Epithelial cell of esophagus (primary cell): ENCODE data around the gene UGT2A3.

Experiments used
- DNase-seq: peaks from one replicate; pipeline ENCODE4 v3.0.0; 2010; ENCODE audit warnings: low read depth
- H3K4me3 ChIP-seq: 2 replicates; pipeline ENCODE4 v1.5.1; 2011; ENCODE audit warnings: mild to moderate bottlenecking, low read length, control low read depth
- TF ChIP-seq, protein P1 (sequence below): IDR thresholded peaks from 2 replicates; pipeline ENCODE4 v1.5.1; 2011; ENCODE audit warnings: low read depth, mild to moderate bottlenecking, low read length, control low read depth, inconsistent platforms; ENCODE audit not compliant: insufficient read depth; ENCODE audit errors: missing control alignments

UGT2A3 gene

DNA sequence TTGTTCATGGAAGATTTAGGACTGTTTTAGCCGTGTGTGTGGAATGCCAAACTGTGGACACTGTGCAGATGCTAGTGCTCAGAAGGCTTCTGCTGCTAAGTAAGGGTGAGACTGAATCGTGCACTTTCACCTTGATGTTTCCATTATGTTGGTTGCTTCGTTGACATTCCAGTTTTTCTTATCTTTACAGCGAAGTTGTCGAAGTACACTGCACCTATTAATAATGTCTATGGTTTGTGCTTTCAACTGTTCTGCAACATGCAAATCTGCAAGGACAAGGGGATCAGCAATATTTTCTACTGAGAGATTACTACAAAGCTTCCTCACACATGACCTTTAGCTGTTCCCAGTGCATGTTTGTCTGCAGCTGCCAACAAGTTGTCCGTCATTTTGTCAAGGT lies 67.7 kb downstream of the UGT2A3 start:
- TF ChIP-seq, protein P1, sequence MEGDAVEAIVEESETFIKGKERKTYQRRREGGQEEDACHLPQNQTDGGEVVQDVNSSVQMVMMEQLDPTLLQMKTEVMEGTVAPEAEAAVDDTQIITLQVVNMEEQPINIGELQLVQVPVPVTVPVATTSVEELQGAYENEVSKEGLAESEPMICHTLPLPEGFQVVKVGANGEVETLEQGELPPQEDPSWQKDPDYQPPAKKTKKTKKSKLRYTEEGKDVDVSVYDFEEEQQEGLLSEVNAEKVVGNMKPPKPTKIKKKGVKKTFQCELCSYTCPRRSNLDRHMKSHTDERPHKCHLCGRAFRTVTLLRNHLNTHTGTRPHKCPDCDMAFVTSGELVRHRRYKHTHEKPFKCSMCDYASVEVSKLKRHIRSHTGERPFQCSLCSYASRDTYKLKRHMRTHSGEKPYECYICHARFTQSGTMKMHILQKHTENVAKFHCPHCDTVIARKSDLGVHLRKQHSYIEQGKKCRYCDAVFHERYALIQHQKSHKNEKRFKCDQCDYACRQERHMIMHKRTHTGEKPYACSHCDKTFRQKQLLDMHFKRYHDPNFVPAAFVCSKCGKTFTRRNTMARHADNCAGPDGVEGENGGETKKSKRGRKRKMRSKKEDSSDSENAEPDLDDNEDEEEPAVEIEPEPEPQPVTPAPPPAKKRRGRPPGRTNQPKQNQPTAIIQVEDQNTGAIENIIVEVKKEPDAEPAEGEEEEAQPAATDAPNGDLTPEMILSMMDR: no peak
- DNase-seq: no peak
- no peak overlapping the region for H3K4me3 ChIP-seq
